ENCODE data around the gene ZSCAN1.
A peak's percentile ranks its signal among the peaks of the same experiment; 100 is the strongest.

ZSCAN1 gene

DNA sequence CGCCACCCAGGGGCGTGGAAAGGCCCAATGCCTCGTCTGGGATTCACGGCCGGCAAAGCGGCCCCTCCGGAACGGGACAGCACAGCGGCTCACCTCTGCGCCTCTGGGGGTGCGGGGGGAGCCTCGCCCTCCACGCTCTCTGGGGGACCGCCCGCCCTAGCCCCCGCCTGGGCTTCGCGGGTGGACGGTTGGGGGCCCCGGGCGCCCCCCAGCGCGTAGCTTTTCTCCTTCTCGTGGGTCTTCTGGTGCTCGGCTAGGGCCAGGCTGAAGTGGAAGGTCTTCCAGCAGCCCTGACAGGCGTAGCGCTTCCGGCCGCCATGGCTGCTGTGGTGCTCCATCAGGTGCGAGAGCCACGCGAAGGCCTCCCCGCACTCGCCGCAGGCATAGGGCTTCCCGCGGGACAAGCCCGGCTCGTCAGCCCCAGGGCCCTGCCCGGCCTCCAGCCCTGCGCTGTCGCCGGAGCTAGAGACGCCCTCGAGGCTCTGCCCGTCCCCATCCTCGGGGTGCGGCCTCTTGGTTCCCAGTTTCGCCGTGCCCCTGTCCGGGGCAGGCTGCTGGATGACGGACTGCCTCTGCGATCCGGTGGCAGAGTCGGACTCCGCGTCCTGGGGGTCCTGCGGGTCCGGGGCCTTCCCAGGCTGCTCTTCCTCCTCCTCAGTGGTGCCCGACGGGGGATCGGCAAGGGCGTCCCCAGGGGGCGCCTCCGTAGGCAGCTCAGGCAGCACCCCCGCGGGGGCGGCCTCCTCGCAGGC lies 50.9 kb downstream of the ZSCAN1 start:
- DNase-seq = no peak

DNA sequence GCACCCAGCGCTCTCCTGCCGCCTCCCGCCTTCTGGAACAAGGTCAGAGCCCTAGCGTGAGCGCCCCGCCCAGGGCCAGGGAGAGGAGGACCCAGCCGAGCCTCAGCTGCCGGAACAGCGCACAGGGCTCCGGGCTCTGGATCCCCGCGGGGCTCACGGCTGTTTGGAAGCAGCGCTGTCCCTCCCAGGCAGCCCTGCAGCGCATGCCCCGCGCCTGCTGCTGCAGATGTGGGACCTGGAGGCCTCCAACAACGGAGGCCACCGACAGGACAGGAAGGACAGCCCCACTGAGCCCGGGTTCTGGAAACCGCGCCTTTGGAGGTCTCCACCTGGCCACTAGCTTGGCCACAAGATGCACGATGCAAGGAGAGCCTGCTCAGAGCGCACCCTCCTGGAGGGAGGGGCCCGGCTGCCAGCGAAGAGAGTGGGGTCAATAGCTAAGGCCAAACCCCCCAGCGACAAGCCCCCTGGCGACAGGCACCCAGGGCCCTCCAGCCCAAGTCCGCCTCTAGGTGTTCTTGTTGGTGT lies 51.6 kb downstream of the ZSCAN1 start:
- no peak for DNase-seq

DNA sequence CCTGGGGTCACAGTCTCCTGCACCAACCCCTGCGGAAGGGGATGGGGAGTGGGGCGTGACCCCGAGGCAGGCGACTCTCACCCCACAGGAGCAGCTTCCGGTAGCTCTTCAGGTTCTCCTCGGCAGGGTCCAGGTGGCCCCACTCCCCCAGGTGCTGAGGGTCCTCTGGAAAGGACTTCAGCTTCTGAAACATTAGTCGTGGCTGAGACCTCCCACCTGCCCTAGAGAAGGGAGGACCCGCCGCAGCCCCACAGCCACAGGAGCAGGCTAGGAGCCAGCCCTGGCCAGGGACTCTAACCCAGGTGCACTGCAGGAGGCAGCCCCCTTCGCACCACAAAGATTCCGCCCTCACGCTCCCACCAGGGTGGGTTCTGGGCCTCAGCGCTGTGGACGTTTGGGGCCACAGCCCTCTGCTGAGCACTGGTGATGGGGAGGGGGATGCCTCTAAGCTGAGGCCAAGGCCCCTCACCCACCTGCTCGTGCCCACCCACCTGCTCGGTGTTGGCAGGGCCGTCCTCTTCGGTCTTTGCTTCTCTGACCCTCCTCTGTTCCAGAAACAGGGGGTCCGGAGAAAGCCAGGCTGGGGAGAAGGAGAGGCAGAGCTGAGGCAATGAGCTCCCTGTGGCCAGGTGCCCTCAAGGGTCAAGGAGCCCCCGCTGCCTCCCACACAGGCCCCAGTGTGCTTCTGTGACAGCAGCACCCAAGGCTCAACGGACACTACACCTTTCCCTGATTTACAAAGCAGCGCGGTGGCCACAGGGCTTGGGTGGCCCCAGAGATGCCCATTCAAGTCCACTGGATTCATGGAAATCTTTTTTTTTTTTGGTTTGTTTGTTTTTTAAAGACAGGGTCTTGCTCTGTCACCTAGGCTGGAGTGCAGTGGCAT lies 53.2 kb downstream of the ZSCAN1 start:
- DNase-seq = no peak

DNA sequence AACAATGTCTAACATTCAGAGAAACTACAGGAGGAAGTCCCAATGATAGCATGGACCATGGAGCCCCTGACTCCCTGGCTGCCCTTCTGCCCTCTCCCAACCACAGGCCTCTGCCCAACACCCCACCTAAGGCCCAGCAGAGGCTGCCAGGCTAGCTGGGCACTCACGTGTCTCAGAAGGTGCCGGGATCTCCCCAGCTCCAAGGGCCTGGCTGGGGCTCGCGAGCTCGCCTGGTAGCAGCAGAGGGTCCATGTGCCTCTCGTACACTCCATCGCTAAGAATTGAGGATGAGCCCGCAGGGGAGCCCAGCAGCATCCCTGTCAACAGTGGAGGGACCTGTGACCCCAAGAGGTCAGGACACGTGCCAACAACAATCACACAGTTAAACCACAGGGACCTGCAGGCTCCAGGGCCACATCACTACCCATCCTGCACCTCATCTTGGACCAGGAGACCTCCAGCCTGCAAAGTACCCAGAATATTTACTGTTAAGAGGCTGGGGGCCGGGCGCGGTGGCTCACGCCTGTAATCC lies 54.8 kb downstream of the ZSCAN1 start:
- DNase-seq = no peak

DNA sequence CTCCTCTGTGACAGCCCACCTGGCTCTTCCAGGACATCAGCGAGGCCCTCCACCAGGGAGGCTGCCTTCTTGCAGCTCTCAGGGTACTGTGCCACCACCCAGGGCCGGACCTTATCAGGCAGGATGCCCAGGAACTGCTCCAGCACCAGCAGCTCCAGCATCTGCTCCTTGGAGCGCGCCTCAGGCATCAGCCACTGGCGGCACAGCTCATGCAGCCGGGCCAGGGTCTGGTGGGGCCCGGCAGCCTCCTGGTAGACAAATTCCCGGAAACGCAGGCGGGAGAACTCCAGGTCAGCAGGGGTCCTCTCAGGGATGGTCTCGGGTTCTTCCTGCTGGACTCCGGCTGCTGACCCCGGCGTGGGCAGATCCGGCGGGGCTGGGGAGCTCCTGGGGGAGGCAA lies 56.0 kb downstream of the ZSCAN1 start:
- no peak for DNase-seq

DNA sequence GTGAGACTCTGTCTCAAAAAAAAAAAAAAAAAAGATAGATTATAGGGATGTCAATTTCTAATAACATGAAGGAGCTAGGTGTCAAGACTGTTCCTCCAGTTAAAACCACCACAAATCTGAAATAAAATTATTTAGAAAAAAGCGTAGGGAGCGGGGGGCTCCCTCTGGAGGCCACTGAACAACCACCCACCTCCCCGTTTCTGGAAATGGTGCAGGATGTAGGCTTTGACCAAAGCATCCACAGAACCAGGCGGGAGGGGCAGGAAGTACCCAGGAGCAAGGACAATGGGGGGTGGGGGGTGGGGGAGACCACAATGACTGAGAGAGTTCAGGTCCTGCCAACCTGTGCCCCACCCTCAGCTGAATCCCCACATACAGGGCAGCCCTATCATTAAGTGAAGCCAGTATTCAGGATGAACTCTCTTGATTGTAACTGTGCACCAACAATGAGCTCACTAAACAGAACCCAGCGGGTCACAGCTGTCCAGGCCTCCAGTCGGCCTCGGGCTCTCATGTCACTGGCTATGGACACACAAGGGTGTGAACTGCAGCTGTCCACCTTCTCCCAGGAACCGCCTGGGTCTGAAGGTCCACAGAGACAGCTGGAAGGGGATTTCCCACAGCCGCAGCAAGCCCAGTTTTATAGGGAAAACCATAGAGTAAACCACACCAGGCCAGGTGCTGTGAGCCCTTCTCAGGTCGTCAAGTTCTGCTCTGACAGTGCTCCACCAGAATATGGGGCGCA lies 57.6 kb downstream of the ZSCAN1 start:
- DNase-seq = no peak

DNA sequence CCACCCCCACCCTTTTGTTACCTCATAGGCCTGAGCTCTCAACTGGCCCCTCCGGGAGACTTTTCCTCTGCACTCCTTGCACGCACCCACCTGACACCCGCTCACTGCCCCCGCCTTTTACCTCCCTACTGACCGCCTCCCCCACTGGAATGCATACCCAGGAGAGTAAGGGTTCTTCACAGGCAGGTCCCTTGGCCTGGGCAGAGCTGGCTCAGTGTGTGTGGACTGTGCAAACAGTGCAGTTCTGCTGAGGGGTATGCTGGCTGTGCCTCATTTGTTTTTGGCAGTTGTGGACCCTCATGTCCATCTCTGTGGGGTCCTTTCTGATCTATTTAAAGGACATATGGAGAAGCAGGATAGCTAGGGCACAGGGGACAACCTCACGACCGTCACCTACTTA lies 59.2 kb downstream of the ZSCAN1 start:
- no peak for DNase-seq

DNA sequence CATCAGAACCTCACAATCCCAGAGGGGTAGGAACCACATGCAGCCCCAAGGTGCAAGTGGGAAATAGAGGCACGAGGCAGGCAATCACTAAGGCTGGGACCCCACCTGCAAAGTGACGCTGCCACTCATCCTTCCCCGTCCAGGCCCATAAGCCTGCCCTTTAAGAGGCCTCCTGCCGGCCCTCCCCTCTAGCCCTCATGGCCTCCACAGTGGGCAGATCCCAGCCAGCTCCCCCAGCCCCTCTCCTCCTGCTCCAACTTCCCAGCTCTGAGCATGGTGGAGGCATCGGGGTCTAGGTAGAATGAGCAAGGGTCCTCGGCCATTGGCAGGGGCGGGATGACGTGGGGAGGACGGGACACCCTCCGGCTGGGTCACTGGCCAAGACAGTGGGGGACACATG lies 61.5 kb downstream of the ZSCAN1 start:
- no peak for DNase-seq

DNA sequence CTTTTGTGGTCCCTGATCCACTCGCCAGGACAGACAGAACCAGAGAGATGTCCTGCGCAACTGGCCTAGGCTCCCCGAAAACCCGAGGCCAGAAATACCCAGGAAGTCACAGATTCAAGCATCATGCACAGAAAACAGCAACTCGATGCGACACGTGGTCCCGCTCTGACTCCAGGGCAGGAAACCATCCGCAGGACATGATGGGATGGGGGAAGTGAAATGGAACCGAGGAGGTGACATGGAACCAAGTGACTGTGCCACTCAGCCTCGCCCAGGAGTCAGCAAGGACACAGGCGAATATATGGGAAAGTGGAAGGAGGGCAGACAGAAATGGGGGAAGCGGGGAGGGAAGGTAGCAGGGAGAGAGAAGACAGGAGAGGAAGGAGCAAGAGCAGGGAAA lies 63.1 kb downstream of the ZSCAN1 start:
- DNase-seq = no peak

DNA sequence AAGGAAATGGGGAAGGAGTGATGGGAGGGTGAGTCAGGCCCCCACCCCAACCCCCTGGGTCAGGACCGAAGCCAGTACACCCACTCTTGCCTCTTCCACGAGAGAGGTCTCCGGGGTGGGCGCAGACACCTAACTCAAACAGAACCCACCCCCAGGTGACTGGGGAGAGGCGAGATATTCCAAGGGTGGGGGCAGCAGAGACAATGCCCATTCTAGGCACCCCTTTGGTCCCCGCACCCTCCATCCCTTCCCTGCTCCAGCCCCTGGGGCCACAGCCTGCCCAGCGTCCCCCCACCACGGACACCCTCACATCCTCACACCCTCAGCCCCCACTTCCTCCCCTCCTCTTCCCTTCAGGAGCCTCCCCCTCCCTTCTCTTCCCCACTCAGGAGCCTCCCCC lies 63.5 kb downstream of the ZSCAN1 start:
- no peak for DNase-seq

DNA sequence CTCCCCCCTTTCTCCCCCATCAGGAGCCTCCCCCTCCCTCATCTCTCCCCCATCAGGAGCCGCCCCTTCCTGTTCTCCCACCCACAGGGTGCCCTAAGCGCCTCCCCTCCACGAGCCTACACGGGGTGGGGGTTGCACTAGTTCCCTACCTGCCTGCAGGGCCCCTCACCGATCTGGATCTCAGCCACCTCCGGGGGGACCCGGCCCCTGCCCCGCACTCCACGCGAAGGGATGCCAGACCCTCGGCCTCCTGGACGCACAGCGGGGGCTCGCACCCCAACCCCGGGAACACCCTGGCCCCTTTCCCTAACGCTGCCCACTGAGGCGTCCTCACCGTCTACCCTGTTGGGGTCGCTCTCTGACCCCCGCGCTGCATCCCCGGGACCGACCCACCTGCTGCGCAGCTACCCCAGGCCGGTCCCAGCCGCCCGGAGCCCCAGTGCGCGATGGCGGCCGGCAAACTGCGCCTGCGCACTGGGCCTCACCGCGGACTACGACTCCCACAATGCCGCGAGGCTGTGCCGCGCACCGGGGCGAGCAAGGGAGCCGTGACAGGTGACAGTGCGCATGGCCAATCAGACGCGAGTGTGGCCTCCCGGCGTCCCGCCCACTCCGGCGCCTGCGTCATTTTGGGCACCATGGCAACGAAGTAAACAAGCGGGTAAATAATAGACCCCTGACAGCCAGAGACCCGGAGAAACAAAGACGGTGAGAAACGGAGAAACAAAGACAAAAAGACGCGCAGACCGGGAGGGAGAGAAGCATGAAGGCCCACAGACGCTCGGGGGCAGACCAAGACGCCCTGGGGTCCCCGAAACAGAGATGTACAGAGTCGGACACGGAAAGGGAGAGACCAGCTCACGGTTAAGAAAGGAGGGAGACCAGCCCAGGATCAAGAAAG lies 64.2 kb downstream of the ZSCAN1 start, which contains the start of gene ZSCAN18:
TSS of gene ZSCAN18 (minus strand) at position 451 of the 901 bp plus-strand sequence. CDS start 7,964 bp downstream, outside the sequence.
- DNase-seq = peak; percentile 99

DNA sequence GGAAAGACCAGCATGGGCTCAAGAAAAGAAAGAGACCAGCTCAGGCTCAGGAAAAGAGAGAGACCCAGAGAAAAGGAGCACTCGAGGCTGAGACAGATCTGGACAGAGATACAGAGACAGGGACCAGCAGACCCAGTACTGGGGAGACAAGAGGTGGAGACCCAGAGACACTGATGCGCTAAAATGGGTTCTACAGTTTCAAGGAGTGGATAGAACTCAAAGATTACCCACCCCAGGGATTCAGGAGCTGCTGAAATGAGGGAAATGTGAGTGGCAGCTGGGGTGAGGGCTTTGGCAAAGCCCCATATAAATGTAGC lies 64.8 kb downstream of the ZSCAN1 start:
- DNase-seq = no peak
